H7 (cell line): ENCODE measurements around the gene CACNB4. TPM values are rescaled to one million over a fixed set of nuclear protein-coding genes. Genes with fewer than 3 reads are reported as not detected.
"Not testable (repeated sequence)": the region's sequence is repeated elsewhere in the genome, so short reads cannot be mapped to it uniquely, and the experiment has no call there.

ENCODE experiments used
- DNase-seq: peaks from one replicate; pipeline ENCODE4 v3.0.0; 2012
- H3K27me3 ChIP-seq: 2 replicates; pipeline ENCODE4 v1.6.0; 2011; ENCODE audit warnings: mild to moderate bottlenecking, low read length; ENCODE audit not compliant: control insufficient read depth, insufficient read depth
- H3K36me3 ChIP-seq: replicated peaks from 2 replicates; pipeline ENCODE4 v1.5.1; 2011; ENCODE audit warnings: low read length; ENCODE audit not compliant: control insufficient read depth, insufficient read depth
- H3K4me3 ChIP-seq: 2 replicates; pipeline ENCODE4 v1.5.1; 2011; ENCODE audit warnings: low read depth, mild to moderate bottlenecking, control low read depth, low read length, moderate library complexity; ENCODE audit not compliant: insufficient read depth
- total RNA-seq: library from RNA; depleted of rRNA; stranded (reverse); fragments of >200 nt; shearing (Covaris generic); gene quantifications from 2 replicates; pipeline ENCODE4 v1.2.3, GENCODE V29; 2014

Gene CACNB4
- total RNA-seq, 1 experiment from 2014 or later, result 0.83 TPM

DNA sequence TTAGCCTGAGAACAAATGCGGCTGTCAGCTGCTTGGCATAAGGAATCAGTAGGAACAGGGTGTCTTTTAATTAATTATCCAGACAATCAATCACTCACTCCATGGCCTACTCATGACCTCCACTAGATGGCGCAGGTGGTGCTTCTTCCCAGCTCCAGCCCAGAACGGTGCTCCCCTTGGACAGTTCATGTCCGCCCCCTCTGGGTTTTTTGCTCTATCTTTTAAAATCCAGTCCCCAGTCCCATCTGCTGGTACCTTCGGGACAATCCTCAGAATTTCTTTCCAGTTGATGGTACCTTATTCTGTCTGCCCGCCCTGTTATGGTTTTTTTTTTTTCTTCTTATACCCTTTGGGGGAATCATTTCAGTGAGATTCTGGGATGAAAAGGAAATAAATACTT, 99.8 kb downstream of the CACNB4 start:
- no peak overlapping the region for H3K4me3 ChIP-seq
- DNase-seq, result peak; percentile 87
- no peaks in the 10 kb centered on the region for H3K27me3 ChIP-seq
- H3K36me3 ChIP-seq, result no peaks in the 10 kb centered on the region

GRCh38 chr2:151996243-151997003, 102.4 kb downstream of the CACNB4 start:
- Histone ChIP-seq H3K36me3 (no peaks in the 10 kb centered on the region), H3K27me3 (no peaks in the 10 kb centered on the region), H3K4me3 (no peak overlapping the region)
- DNase-seq, result no peak

DNA sequence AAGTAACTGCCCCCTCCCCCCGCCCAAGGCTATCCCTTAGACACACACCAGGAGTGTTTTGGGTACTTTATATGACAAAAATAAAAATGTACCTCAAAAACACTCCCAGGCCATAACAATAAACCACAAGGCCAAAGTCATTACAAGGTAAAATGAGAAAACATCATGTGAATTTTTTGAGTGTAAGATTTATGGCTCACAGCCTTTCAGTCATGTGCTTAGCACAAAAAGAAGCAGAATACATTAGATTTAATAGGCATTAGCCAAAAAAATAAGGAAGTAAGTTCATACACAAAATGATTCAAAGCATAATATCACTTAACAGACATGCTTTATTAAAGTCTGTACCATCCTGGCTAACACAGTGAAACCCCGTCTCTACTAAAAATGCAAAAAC, 103.7 kb downstream of the CACNB4 start:
- no peak for DNase-seq
- H3K36me3 ChIP-seq, result no peaks in the 10 kb centered on the region
- H3K27me3 ChIP-seq, result no peaks in the 10 kb centered on the region
- H3K4me3 ChIP-seq, result no peak overlapping the region

DNA sequence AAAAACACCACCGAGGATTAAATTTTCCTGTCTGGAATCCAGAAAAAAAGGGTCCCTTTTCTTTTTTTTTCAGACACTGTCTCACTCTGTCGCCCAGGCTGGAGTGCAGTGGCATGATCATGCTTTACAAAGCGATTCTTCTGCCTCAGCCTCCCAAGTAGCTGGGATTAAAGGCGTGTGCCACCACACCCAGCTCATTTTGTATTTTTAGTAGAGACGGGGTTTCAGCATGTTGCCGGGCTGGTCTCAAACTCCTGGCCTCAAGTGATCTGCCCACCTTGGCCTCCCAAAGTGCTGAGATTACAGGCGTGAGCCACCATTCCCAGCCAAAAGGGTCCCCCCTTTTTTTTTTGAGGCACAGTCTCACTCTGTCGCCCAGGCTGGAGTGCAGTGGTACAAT, 104.7 kb downstream of the CACNB4 start:
- not testable (repeated sequence) for DNase-seq, H3K27me3 ChIP-seq, H3K36me3 ChIP-seq, H3K4me3 ChIP-seq

DNA sequence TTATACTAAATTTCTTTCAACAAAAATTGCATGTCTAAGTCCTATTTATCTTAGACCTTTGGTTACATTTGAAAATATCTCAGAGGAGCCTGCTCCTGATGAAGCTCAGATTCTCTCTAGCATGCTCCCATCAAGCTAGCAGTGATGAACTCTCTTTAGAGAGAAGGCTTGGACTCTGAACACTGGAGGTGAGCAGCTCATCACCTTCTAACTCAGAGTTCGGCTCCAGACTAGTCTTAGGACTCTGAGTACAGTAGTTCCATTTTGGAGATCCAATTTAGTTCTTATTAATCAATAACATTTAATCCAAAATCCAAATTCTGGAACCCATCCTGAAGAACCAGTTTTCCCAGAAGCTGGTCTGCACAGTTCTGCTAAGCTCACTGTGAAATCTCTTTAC, 107.8 kb downstream of the CACNB4 start:
- H3K4me3 ChIP-seq, result no peak overlapping the region
- H3K36me3 ChIP-seq, result no peaks in the 10 kb centered on the region

GRCh38 chr2:151989378-151989777, 109.5 kb downstream of the CACNB4 start:
- Histone ChIP-seq H3K27me3 (no peaks in the 10 kb centered on the region), H3K36me3 (no peaks in the 10 kb centered on the region), H3K4me3 (no peak overlapping the region)
- no peak for DNase-seq

More for the DNA sequence above, 107.8 kb downstream of the CACNB4 start:
- H3K27me3 ChIP-seq, result no peaks in the 10 kb centered on the region
- no peak for DNase-seq

DNA sequence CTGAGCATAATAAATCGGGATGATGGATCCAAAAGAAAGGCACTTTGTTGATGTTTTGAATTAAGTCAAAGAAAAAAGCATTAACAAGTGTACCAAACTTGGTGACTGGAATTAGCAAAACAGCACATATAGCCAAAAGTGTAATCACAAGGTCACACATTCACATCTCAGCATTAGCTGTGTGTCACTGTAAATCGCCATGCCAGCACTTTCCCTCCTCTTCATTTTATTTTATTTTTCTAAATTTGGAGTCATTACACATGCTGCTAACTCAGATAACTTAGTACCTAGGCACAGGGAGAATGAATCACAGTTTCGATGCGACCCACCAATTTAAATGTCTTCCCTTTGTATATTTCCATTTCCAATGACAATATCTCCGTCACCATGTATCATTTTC, 111.4 kb downstream of the CACNB4 start:
- Histone ChIP-seq H3K4me3 (no peak overlapping the region), H3K36me3 (no peaks in the 10 kb centered on the region), H3K27me3 (no peaks in the 10 kb centered on the region)
- no peak for DNase-seq

DNA sequence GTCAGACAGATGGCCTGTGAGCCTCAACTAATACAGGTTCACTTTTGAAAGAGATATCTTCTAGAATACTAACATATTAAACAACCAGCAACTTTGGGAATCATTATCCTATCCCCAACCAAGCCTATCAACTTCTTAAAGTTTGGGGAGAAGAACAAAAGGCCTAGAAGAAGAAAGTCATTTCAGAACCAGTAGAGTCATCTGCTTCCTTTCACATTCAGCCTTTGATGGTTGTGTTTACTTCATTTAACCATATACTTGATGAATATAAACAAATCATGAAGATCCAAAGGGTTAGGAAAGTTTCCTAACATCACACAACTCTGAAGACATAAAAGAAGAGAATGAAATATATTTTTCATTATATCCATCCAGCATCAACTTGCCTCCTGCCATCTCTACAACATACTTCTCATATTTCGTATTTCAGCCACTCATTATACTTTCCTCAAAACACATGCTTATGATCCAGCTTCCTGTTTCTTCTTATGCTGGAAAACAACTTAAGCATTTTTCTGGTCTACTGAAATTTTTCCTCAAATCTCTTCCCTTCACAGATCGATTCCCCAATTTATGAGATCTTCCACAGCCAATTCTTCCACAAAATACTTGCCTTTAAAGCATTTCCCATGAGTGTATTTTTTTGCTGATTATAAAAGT, 114.3 kb downstream of the CACNB4 start:
- H3K27me3 ChIP-seq, result no peaks in the 10 kb centered on the region
- H3K36me3 ChIP-seq, result no peaks in the 10 kb centered on the region
- no peak overlapping the region for H3K4me3 ChIP-seq
- no peak for DNase-seq

DNA sequence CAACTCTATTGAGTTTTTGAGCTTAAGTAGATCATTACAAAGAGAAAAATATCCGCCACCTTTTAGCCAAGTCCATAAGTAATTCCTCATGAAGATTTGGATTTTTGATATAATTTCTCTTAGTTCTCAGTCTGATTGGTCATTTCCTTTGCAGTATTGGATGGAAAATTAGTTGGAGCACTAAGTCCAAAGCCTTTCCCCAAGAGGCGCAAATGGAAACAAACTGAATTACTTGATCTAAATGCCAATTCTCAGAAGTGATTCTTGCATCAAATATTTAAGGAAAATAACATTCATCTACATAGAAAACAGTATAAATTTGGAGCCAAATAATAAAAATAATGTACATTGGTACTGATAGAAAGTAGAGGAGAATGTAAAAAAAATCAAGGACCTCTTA, 115.6 kb downstream of the CACNB4 start:
- Histone ChIP-seq H3K4me3 (no peak overlapping the region), H3K27me3 (no peaks in the 10 kb centered on the region), H3K36me3 (no peaks in the 10 kb centered on the region)
- no peak for DNase-seq

- no peak for DNase-seq
- H3K4me3 ChIP-seq, result no peak overlapping the region
- H3K36me3 ChIP-seq, result no peaks in the 10 kb centered on the region
- no peaks in the 10 kb centered on the region for H3K27me3 ChIP-seq
These were observed 117.0 kb downstream of the CACNB4 start for GRCh38 chr2:151981886-151982285.

DNA sequence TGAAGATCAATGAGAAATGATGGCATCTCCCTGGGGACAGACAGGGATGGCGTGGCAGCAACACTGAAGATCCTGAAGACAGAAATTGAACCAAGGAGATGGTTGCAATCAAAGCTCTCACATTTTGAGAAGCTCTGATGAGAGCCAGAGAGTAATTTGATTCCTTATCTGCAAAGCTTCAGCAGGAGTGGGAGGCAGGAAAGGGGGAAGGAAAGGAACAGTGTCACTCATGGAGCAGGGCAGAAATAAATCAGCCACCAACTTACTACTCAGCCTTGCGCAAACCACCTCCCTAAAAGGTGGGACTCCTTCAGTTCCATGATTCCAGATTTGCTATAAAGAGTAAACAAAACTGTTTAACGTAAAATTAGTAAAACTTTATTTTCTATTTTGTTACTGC, 119.2 kb downstream of the CACNB4 start:
- no peak for DNase-seq
- H3K27me3 ChIP-seq, result no peaks in the 10 kb centered on the region
- no peak overlapping the region for H3K4me3 ChIP-seq
- H3K36me3 ChIP-seq, result no peaks in the 10 kb centered on the region

DNA sequence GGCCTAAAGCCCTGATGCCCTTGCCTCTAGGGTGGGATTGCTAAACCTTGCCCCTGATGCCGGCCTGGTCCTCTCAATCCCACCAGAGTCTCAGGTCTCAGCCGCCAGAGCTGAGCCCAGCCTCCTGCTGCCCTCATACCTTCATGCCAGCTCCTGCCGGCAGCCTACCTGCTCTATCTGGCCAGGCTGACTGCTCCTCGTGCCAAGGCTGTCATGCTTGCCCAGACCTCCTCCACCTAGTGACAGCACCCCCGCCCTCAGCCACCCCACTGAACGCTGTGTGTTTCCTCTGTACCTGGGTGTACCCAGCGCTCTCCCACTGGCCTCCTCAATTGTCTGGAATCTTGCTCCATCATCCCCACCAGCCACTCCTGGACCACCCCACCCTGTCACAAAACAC, 120.1 kb downstream of the CACNB4 start:
- DNase-seq, result no peak
- no peaks in the 10 kb centered on the region for H3K36me3 ChIP-seq
- no peak overlapping the region for H3K4me3 ChIP-seq
- H3K27me3 ChIP-seq, result no peaks in the 10 kb centered on the region

DNA sequence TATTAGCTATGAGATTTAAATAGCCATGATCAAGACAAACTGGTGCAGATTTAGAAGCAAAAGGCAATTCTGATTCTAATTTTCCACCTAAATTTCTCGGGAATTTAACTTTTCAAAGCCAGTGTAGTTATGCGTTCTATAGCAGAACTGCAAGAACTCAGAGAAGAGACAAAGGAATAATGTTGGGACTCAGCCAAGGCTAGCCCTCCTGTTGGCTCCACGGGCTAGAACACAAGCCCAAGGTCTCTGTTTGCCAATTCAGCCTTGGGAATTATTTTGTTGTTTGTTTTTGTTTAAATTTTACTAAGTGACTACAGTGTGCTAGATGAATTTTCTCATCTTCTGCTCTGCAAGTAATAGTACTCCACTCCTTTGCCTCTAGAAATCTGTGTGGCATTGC, 121.2 kb downstream of the CACNB4 start:
- H3K36me3 ChIP-seq, result no peaks in the 10 kb centered on the region
- DNase-seq, result no peak
- H3K27me3 ChIP-seq, result no peaks in the 10 kb centered on the region
- H3K4me3 ChIP-seq, result no peak overlapping the region

DNA sequence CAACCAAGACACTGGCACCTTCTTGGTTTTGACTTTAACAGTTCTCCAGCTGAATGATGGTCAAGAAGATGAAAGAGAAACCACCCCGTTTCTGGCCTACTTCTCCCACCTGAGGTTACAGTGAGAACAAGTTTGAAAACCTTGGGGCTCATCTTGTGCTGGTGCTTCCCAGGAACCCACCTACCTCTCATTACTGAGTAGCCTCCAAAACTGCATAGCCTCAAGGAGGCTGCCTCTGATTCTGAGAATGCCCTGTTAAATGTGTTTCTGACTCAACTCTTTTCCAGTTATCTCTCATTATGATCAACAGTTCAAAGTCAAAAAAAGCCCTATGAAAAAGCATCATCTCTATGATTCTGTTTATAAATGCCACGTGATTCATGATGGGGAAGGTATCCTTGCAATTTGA, 121.9 kb downstream of the CACNB4 start:
- Histone ChIP-seq H3K27me3 (no peaks in the 10 kb centered on the region), H3K4me3 (no peak overlapping the region), H3K36me3 (no peaks in the 10 kb centered on the region)
- DNase-seq, result no peak
